HG02943 (cell line): Measurements from ENCODE around the gene FAM120A.

ENCODE experiments used
- ATAC-seq: cut with Tn5 transposase; IDR thresholded peaks from one replicate; pipeline ENCODE4 v1.9.1; 2021; ENCODE audit warnings: mild to moderate bottlenecking, low read depth, moderate library complexity; ENCODE audit not compliant: unreplicated experiment

Gene FAM120A

GRCh38 chr9:93543117-93543516 lies 91.6 kb downstream of the FAM120A start:
- ATAC-seq: no peak

- no peak for ATAC-seq
Observed at GRCh38 chr9:93546356-93546755, 94.9 kb downstream of the FAM120A start.

DNA sequence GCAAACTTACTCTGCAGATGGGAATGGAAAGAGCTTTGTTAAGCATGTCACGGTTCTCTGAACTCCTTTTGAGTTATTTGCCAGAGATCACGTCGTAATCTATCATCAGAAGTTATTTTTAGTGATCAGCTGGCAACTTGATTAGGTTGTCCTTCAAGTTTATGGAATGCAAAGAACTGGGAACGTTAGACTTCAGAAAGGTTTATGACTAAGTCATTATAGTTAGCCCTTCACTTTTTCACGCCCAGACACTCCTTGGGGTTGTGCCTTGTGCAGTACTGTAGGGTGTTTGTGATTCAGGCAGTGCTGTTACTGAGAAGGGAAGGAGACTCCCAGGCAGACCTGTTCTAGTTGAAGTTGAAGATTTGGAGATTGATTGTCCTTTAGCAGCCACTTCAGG lies 98.1 kb downstream of the FAM120A start:
- ATAC-seq: no peak

GRCh38 chr9:93552923-93553322 lies 101.4 kb downstream of the FAM120A start:
- no peak for ATAC-seq

DNA sequence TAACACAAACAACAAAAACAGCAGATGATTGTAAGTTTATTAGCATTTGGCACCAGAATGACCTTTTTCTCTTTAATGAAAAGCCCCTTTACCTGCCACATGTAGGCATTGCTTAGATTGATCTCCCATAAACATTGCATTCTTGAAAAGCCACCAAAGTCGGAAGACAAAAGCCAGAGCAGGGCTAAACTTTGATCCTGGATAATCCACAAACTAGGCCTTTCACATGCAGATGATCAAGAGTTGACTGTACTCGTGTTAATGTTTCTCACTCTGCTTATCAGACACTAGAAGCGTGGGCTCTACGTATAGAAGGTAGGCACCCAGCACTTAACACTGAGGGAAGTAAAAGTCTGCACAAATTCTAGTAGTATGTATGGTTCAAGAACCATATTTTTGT lies 103.9 kb downstream of the FAM120A start:
- no peak for ATAC-seq

GRCh38 chr9:93557366-93558137 lies 106.1 kb downstream of the FAM120A start:
- no peak for ATAC-seq

DNA sequence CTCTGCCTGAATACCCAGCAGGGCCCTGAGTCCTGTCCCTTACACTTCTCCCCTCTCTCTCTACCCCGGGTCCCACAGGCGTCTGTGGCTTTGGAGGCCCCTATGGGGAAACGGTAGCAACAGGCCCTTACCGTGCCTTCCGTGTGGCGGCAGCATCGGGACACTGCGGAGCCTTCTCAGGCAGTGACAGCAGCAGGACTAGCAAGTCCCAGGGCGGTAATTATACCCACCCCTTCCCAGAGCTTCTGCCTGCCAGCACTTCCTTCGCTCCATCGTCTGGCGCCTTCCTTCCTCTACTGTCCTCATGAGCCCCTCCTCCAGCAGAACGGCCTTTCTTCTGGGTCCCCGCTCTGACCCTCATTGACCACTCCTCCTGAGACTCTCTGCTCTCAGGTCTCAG lies 107.0 kb downstream of the FAM120A start:
- ATAC-seq: no peak

GRCh38 chr9:93560991-93561390 lies 109.5 kb downstream of the FAM120A start:
- no peak for ATAC-seq

DNA sequence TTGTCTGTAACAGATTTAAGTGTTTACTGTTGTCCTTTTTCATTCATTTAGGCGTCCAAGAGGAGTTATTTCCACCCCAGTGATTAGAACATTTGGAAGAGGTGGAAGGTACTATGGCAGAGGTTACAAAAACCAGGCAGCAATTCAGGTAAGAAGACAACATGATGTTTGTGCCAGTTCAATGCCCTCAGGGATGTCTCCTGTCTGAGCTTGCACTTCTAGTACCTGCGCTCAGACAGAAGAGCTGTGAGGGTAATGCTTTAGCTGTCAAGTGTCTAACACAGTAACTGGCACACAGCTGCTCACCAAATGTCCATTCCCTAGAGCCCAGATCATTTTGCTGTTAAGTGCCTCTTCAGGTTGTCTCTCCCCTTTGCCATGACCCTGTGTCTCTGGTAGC lies 110.7 kb downstream of the FAM120A start:
- ATAC-seq: no peak

GRCh38 chr9:93565089-93565488 lies 113.6 kb downstream of the FAM120A start:
- no peak for ATAC-seq

- ATAC-seq: peak; percentile 83
Observed at GRCh38 chr9:93566408-93567270, 115.2 kb downstream of the FAM120A start.

GRCh38 chr9:93567271-93567959 lies 115.9 kb downstream of the FAM120A start:
- no peak for ATAC-seq

DNA sequence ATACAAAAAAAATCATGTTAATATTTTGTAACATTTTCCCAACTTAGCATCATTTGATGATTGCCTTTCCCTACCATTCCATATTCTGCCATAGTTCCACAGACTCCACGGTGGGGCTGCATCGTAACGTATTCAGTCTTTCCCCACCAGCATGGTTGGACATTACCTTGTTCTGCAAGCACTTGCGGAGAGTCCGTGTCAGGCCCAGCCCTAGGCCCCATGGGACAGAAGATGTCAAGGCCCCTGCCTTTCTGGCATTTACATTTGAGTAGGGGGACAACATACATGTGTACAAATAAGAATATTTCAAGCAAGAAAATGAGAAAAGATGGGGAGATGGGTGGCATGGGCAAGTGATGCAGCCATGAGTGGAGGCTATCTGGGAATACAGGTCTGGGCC lies 116.7 kb downstream of the FAM120A start:
- ATAC-seq: no peak

GRCh38 chr9:93569621-93570174 lies 118.2 kb downstream of the FAM120A start:
- no peak for ATAC-seq

- ATAC-seq: no peak
Observed at GRCh38 chr9:93572221-93572620, 120.7 kb downstream of the FAM120A start.

DNA sequence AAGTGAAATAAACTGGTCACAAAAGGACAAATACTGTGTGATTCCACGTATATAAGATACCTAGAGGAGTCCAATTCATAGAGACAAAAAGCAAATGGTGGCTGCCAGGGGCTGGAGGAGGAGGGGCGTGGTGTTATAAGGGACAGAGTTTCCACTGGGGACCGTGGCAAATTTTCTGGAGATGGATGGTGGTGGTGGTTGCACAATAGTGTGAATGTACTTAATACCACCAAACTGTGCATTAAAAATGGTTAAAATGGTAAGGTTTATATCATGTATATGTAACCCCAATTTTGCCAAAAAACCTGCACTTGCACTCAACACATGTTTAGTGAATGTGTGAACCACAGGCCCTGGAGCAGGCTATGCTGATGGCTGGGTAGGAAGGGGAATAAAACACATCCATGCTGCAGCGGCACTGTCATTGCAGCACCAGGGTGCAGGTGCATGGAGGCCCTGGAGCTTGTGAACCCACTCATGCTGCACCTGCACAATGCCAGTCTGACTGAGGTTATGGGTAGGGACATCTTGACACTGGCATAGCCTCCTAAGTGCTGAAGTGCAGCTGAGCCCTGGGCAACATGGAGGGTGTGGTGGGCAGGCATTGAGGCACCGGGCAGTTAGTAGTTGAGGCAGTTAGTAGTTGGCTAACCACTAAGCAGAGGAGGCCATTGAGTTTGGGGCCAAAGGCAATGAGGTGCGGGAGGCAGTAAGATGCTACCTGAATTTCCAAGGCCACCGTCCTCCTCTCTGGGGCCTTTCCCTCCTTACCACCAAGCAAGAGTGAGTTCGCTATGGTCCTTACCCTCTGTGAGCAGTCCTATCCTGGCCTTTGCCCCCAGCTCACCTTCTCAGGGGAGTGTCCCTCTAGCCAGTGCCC lies 121.4 kb downstream of the FAM120A start:
- ATAC-seq: no peak

DNA sequence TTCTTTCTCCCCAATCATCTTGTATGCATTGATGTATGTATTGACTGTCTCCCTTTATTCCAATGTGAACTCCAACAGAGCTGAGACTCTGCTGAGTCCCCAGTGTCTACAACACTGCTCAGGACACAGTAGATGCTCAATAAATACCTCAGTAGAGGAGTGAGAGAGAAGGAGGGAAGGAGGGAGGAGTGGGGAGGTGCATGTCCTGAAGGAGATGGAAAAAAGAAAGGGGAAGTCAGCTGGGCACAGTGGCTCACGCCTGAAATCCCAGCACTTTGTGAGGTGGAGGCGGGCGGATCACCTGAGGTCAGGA lies 122.0 kb downstream of the FAM120A start:
- ATAC-seq: no peak

GRCh38 chr9:93574091-93574899 lies 122.8 kb downstream of the FAM120A start:
- no peak for ATAC-seq
